ENCODE measurements around the gene HEATR5A.

DNA sequence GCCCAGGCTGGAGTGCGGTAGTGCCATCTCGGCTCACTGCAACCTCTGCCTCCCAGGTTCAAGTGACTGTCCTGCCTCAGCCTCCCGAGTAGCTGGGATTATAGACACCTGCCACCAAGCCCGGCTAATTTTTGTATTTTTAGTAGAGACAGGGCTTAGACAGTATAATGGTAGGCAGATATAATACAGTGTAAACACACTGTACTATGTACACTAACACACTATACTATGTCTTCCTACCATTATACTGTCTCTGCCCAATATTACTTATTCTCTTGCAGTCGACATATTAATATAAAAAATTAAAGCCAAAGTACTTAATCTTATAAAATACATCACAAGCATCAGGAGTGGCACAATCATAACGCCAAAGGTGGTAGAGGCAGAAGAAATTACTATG lies 21.9 kb upstream of the HEATR5A start:
- TF ChIP-seq, protein P1, sequence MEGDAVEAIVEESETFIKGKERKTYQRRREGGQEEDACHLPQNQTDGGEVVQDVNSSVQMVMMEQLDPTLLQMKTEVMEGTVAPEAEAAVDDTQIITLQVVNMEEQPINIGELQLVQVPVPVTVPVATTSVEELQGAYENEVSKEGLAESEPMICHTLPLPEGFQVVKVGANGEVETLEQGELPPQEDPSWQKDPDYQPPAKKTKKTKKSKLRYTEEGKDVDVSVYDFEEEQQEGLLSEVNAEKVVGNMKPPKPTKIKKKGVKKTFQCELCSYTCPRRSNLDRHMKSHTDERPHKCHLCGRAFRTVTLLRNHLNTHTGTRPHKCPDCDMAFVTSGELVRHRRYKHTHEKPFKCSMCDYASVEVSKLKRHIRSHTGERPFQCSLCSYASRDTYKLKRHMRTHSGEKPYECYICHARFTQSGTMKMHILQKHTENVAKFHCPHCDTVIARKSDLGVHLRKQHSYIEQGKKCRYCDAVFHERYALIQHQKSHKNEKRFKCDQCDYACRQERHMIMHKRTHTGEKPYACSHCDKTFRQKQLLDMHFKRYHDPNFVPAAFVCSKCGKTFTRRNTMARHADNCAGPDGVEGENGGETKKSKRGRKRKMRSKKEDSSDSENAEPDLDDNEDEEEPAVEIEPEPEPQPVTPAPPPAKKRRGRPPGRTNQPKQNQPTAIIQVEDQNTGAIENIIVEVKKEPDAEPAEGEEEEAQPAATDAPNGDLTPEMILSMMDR (IDR thresholded peaks at IDR 0.05 in 8 of 11, conservative IDR thresholded peaks at IDR 0.05 in 3 of 11): no peak
- no peak for TF ChIP-seq POLR2AphosphoS5 (IDR thresholded peaks at IDR 0.05)
- no peak for TF ChIP-seq POLR2A (IDR thresholded peaks at IDR 0.05)
